ENCODE results near the gene RABGGTA. TPM values are rescaled to one million over a fixed set of nuclear protein-coding genes. Genes with fewer than 3 reads are reported as not detected.

RABGGTA gene
- total and polyA plus RNA-seq, 9 of the 15 experiments (the other 6 are each of a cell fraction or from before 2014, with no cell fraction given) = 4.5 to 24.2 (median 15.5) TPM

GRCh38 chr14:24279301-24280186 lies 8.1 kb upstream of the RABGGTA start:
- Histone ChIP-seq H2AFZ (ENCODE audit: low read depth, low read length) (no peak overlapping the region), H3K4me1 (replicated peaks in 1 of 2; ENCODE audit: control insufficient read depth in 2 of 2, insufficient read depth in 2 of 2, low read length in 2 of 2) (peaks cover 6 to 9% of the 10 kb centered on the region in 2 experiments; a peak in 3 of 5 replicates), H3K9ac (ENCODE audit: insufficient read depth in 1 of 2, low read depth in 2 of 2, low read length in 2 of 2) (no peak overlapping the region), H4K20me1 (replicated peaks; ENCODE audit: control insufficient read depth, insufficient read depth, low read length) (no peaks in the 10 kb centered on the region), H3K27me3 (ENCODE audit: control insufficient read depth in 2 of 2, insufficient read depth in 2 of 2, low read length in 2 of 2) (no peaks in the 10 kb centered on the region), H3K9me3 (replicated peaks; ENCODE audit: control insufficient read depth, insufficient read depth, low read depth, low read length) (no peaks in the 10 kb centered on the region), H3K27ac (ENCODE audit: extremely low read depth, low read depth, low read length) (no peak overlapping the region), H3K79me2 (ENCODE audit: control insufficient read depth, insufficient read depth, low read length) (no peaks in the 10 kb centered on the region), H3K9me1 (ENCODE audit: control insufficient read depth, insufficient read depth, low read length) (peaks cover 2% of the 10 kb centered on the region), H3K36me3 (ENCODE audit: control insufficient read depth, insufficient read depth, low read length) (no peaks in the 10 kb centered on the region; the same call in 2 of the 3 replicates), H3K4me2 (ENCODE audit: insufficient read depth, low read length) (no peak overlapping the region), H3K4me3 (no peak overlapping the region)
- no peak for TF ChIP-seq PATZ1 (CRISPR knock-in tag; IDR thresholded peaks at IDR 0.05; ENCODE audit: borderline replicate concordance)
- TF ChIP-seq RBM25 (IDR thresholded peaks at IDR 0.05; ENCODE audit: low read depth, low read length, severe bottlenecking) = no peak
- TF ChIP-seq HDAC3 (IDR thresholded peaks at IDR 0.05; ENCODE audit: borderline replicate concordance, partially characterized antibody) = no peak
- TF ChIP-seq SNIP1 (IDR thresholded peaks at IDR 0.05; ENCODE audit: low read depth) = no peak
- BruUV-seq (replicated peaks) = no TSS peak
- FAIRE-seq (no peak), ATAC-seq (no peak), DNase-seq (ENCODE audit: extremely low read depth in 1 of 4, low spot score in 3 of 4) (no peak)
- intact Hi-C loops (cut with micrococcal nuclease) (no loop called here), in situ Hi-C loops (cut with MboI) (no loop called here)
- CTCF ChIA-PET (ENCODE audit: low intra/inter-chr PET ratio) = interaction anchor here (0.6 kb wide), 1 partner anchor 18 kb away, joined by 3 read pairs; no protein-coding TSS in a partner anchor
- POLR2A ChIA-PET = interaction anchor here (2.2 kb wide), 1 partner anchor 8 kb away, joined by 7 read pairs; the partner anchor contains the start of gene RABGGTA
- WGBS (ENCODE audit: insufficient coverage, low coverage, missing lambda C conversion rate) = 46% methylated on average over 9 of the region's 11 CpGs

Data from K562 (cell line).